DMS153 treated with DMSO at 0.1 percent for 48 hours (cell line): Measurements from ENCODE around the gene MYBPHL.

ENCODE experiments used
- DNase-seq: peaks from one replicate; lab custom pipeline; 2025; ENCODE audit not compliant: unreplicated experiment; lab: John Stamatoyannopoulos, UW

Gene MYBPHL, protein sequence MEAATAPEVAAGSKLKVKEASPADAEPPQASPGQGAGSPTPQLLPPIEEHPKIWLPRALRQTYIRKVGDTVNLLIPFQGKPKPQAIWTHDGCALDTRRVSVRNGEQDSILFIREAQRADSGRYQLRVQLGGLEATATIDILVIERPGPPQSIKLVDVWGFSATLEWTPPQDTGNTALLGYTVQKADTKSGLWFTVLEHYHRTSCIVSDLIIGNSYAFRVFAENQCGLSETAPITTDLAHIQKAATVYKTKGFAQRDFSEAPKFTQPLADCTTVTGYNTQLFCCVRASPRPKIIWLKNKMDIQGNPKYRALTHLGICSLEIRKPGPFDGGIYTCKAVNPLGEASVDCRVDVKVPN

DNA sequence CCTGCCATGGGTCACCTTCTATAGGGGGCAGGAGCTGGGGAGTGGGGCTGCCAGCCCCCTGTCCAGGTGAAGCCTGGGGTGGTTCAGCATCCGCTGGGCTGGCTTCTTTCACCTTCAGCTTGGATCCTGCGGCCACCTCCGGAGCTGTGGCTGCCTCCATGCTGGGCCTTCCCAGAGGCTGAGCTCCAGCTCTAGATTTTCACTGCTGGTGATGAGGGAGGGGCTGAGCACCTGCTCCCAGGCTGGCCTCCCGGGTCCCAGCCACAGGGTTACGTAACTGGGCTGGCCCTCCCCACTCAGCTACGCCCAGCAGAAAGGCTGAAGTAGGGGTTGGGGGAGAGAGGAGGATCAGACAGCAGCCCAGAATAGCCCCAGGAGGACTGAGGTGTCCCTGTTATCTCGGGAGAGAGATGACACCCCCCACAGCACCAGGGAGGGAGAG lies at the start of gene MYBPHL:
TSS of gene MYBPHL (minus strand) at position 180 of the 442 bp plus-strand sequence. CDS start at position 160, 20 bp downstream.
- no peak for DNase-seq

DNA sequence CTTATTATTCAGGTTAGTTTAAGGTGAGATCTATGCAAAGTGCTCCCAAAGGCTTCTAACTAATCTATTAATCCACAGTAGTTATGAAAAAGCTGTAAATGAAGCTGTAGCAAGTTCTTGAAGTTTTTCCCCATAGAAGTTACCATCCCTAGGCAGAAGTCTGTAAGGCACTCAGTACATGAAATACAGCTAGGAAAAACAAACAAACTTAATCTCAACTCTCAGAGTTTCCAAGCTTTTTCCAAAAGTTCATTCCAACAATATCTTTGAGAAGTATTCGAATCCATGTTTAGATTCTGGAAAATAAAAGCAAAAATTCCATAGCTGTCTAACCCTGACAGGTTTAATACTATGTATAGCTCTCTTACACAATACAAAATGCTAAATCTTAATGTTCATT lies 49.7 kb upstream of the MYBPHL start:
- no peak for DNase-seq

DNA sequence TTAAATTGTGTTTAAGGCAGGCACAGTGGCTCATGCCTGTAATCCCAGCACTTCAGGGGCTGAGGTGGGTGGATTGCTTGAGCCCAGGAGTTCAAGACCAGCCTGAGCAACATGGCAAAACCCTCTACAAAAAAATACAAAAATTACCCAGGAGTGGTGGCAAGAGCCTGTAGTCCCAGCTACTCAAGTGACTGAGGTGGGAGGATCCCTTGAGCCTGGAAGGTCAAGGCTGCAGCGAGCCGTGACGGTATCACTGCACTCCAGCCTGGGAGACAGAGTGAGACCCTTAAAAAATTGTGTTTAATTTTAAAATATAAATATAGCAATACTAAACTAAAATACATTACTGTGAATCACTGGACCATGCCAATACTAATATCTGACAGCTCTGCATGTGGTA lies 48.1 kb upstream of the MYBPHL start:
- DNase-seq, result no peak

DNA sequence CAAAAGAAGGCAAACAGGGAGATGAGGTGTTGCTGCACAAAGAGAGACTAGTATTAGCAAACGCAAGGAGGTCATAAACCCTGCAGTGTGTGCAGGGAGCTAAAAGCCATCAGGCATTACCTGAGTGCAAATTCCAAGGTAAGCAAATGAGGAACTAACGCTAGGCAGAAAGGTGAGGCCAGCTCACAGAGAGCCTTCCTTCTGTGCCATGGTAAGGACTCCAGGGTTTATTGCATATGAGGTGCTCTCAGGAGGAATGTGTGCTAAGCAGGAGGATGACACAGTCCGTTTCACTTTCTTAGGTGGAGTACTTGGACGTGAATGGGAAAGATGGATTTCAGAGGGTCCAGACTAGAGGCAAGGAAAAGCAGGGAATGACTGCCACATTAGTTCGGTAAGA lies 44.6 kb upstream of the MYBPHL start:
- no peak for DNase-seq

DNA sequence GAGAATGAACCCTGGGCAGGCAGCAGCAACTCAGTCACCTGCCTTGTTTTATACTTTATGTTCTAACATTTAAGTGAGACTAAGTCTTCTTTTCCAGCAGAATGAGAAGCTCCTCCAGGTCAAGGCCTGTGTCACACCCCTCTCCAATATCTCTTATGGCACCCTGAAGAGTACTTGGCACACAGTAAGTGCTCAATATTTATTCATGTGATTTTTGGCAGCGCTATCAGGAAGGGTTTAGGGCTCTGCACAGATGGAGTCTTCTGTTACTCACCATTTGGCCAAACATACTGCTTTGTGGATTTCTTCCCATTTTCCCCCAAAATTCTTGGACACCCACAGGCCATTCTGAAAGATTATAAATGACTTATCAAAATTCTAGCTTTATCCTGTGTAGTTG lies 43.8 kb upstream of the MYBPHL start:
- no peak for DNase-seq

DNA sequence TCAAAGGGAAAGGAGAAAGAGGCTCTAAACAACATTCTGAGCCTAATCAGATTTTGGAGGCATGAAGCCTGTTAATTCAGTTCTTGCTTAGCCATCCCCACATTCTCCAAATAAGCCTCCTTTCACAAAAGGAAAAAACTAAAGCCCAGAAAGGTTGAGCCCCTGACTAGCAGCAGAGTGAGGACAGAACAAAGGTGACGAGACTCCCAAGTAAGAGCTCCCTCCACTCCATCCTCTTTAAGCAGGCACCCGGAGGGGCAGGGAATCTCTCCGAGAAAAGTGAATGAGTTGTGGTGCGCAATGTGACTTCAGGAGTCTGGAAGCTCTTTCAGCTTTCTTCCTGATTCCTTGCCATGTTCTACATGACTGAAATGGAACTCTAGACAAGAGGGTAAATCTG lies 43.4 kb upstream of the MYBPHL start:
- no peak for DNase-seq

DNA sequence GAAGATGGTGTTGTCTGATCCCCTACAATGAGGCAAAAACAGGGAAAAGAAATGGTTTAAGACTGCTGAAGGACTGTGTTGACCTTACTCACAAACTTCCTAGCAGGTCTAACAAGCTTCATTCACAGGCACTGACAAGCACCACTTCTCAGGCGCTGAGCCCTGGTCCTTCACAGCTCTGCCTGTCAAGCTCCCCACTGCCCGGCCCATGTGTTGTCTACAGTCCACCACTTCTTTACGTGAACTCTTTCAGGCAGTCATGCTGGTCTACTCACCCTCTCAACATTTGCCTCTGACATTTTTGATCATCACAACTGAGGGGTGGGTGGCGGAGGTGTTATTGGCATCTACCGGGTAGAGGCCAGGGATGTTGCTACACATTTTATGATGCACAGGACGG lies 40.7 kb upstream of the MYBPHL start:
- no peak for DNase-seq

DNA sequence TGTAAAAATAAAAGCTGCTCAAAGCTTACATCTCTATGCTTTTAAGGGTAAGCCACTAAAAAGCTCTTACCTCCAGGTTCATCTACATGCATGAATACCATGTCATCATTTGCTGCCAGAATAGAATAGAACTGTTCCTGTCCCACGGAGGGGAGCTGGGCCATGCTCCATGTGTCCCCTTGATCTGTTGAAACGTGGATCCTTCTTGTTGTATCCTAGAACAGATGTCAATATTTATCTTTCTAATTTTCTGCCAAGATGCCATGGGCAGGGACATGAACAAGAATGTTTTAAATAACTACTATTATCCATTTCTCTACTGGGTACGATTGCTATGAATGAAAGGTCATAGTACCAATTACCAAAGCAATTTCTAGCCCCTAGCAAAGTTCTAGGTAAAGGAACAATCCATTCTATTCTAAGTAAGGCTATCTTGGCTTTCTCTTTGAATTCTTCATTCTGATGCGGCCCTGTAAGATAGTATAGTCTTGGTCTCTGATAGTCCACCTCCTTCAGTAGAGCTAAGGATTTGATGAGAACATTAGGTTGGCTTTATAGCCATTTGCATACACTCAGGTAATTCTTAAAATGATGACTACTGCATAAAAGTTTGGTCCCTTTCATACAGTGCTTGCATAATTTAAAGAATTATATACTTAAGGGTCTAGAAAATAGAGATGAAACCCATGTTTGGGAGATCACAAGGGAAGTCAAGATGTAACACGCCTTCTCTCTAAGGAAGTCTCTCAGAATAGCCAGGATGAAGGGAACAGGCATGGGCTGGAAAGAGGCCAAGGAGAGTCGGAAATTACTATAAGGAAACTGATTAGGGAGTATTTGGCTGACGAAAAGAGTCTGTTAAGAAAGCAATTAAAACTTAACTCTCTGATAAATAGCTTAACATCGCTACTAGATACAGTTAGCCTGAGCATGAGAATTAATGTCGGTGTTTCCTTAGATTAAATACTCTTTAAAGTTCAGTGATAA lies 35.4 kb upstream of the MYBPHL start:
- DNase-seq, result no peak

DNA sequence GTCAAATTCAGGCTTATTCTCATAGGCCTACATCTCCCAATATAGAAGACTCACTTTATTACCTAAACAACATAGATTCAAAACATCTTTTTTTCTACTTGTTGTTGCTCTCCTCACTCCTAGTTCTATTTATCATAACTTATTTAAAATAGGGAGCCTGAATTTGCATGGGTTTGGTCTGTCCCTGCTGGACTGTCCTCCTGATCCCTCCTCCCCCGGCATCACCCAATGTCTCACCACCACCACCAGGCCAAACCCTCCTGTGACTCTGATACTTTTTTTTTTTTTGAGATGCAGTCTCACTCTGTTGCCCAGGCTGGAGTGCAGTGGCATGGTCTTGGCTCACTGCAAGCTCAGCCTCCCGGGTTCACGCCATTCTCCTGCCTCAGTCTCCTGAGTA lies 31.8 kb upstream of the MYBPHL start:
- DNase-seq, result no peak

DNA sequence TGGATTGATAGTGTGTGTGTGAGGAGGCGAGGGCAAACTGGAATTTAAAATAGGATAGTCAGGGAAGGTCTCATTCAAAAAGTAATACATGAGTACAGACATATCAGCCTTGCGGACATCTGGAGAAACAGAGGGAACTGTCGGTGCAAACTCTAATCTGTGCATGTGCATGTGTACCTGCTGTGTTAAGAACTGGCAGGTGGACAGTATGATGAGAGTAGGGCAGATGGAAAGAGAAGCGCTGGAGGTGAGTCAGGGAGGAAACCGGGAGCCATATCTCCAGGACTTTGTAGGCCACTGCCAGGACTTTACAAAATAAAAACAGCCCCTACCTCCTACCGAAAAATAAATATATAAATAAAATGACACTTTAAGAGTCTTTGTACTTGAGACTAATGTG lies 31.3 kb upstream of the MYBPHL start:
- no peak for DNase-seq

DNA sequence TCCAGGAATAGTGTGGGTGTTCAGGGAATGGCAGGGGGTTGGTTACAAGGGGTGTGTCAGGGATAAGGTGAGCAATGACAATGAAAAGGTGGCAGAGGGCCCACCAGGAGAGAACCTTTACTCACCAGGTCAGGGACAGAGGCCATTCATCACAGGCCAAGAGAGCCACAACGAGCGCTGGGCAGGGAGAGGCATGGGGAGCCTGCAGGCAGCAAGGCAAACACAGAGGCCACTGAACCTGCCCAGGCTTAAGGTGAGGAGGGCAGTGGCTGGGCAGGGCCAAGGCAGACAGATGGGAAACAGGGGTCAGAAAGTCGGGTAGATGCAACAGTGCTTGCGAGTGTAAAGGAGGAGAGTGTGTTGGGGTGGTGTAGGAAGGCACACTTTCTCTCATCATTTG lies 28.3 kb upstream of the MYBPHL start:
- DNase-seq, result no peak

DNA sequence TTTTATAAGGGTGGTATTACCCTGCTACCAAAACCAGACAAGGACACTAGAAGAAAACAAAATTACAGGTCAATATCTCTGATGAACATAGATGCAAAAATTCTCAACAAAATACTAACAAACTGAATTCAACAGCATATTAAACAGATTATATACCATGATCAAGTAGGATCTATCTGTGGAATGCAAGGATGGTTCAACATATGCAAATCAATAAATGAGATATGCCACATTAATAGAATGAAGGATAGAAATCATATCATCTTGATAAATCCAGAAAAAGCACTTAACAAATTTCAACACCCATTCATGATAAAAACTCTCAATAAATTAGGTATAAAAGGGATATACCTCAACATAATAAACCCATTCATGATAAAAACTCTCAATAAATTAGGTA lies 24.3 kb upstream of the MYBPHL start:
- no peak for DNase-seq

DNA sequence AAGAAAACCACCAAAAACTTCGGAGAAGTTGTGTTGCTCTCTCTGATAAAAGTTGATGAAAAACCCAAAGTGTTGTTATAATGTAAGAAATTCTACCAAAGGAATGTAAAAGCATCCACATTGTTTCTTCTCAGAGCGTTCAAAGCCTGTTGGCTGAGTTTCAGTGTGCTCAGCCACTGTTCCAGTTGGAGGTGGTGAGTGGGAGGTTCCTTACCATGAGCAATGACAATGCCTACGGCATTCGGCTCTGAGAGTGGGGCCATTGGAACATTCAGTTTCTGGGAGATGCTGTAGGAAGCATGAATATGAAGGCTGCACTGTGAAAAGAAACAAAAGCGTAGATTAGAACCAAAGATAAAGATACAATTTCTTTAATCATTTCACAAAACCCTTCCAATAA lies 20.5 kb upstream of the MYBPHL start:
- no peak for DNase-seq

DNA sequence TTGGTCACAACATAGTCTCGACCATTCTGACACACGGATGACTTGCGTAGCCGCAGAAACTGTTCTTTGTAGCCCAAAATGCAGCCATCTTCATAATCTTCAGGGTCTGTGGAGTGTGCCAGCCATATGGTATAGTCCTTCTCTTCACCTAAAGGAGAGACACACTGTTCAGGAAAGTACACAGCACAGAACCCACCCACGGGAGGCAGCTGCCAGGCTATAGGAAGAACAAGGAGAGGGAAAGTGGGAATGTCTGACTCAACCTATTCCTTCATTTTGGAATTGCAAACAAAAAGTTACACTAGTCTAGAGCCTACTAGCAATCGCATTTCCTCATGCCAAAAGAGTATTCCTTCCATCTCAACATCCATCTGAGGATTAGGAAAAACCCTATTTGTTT lies 16.2 kb upstream of the MYBPHL start:
- DNase-seq, result no peak

DNA sequence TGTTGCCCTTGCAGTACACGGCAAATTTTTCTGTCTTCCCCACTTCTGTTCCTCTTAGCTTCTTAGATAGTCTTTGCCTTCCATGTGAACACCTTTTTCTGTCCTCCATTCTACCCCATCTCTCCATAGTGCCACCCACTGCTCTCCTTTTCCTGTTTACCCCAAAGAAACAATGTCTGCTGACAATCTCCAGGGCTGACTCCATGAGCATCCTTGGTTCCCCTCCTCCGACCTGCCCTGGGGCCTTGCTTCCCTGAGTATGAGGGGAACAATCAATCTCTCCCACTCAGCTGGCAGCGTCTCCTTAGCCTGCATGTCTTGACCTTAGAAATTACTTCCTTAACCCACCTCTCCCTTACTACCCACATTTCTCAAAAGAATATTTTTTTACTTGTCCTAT lies 12.3 kb upstream of the MYBPHL start:
- no peak for DNase-seq

DNA sequence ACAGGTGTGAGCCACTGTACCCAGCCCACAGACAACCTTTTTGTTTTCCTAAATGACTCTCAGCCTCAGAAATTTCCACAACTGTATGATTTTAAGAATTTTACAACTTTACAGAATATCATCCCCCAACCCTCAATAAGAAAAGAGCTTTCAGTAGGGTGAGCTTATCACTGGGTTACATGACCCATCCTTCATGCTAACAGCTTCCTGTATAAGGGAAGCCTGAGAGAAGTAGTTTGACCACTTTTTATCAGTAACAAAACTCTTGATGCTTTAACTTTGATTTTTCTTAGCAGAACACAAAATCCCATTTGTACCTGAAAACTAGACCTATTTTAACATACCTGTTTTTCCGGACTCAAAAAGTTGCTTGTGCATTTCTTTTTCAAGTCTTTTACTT lies 9.7 kb upstream of the MYBPHL start:
- DNase-seq, result no peak

DNA sequence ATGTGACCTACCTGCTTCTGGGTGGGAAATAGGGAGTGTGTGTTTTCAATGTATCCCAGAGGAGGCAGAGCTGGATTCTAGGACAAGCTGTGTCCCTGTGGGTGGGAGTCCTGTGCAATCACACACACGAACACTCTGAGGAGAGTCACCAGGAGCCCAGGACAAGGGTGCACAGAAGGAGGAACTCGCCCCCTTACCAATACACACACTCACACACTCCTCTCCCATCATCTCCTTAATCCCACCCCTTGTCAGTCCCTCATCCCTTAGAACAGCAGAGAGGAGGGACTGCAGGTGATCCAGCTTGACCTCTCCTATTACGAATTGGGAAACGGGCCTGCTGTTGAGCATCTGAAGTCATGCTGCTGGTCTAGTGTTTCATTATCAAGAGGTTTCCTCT lies 8.5 kb upstream of the MYBPHL start:
- no peak for DNase-seq

DNA sequence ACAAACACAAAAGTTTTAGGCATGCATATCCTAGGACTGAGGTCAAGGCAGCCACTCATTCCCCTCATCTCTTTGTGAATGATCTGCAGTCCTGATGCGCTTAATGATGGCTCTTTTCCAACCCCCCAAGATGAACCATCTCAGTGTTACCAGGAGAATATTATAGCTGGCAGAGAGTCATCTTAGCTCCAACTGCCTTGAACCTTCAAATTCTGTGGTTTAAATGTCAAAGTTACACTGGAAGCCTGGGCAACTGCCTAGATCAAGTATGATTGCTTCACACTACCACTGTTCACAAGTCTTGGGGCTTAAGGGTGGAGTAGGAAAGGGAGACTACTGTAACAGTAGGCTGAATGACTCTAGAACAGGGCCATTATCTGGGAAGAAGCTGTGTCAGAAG lies 8.0 kb upstream of the MYBPHL start:
- DNase-seq, result no peak

DNA sequence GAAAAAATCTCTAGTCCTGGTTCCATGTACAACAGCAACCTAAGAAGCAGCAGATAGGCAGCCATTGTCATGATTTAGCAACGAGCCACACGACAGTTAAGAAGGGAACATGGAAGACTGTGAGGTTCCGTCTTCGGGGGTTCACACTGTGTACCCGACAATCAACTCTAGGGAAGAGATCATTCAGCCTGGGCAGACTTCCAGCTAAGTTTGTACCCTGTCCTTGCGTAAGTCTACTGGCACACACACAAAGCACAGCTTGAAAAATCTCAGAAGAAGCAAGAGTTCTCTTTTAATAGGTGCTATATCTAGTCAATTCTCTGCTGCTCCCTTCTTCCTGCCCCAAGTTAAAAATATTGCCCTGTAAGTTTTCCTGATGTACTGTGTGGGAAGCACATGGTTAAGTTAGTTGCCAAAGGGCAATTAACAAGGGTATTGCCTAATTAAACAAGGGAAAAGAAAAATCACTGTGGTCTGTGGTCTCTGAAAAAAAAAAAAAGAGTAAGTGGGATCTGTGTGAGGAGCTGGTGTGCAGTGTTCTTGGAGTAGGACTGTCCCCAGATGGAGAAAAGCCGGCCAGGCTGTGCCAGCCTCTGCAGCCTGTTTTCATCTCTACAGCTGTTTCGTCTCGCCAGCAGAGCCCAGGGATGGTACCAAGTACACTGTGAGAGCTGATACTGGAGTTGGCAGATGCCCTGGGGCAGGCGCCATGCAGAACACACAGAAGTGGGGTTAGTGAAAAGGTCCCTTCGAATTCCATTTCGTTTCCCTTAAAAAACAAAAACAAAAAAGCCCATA lies 6.4 kb upstream of the MYBPHL start:
- no peak for DNase-seq

DNA sequence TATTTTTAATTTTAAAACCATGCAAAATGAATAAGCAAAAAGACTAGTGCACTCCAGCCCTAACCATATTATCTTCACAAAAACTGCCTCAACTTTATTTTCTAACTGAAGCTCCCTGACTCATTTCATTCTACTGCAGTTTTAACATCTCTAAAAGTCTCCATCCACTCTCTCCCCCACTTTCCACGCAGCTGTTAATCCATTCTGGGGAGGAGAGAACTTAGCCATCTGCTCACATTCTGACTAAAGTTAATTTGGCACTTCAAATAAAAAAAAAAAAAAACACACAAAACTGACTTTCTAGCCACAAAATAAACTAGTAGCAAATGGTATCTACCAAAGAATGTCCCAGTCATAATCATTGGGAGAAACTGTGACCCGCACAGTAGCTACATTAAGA lies 5.4 kb upstream of the MYBPHL start:
- DNase-seq, result no peak

DNA sequence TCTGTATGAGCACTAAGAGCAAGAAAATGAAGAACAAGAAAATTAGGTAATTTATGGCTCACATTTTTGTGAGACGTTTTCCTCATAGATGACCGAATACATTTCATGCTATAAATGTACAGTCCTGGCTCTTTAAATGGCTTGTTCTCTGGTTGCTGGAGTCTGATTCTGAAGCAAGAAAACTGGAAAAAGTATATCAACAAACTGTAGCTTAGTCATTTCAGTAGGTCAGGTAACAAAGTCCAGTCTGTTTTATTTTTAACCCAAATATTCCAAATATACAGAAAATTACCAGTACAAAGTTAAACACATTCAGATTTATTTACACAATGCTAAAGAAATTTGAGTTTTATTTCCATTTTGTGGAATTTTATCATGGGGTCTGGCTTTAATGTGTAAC lies 2.5 kb upstream of the MYBPHL start:
- no peak for DNase-seq
